Activated CD4-positive, alpha-beta T cell treated with anti-CD3 and anti-CD28 coated beads, Interleukin-2, amount 50 U/mL, for 4 hours (primary cell): ENCODE data around the gene KTN1.
A peak's percentile ranks its signal among the peaks of the same experiment; 100 is the strongest.

Experiments
- DNase-seq, 2 experiments: peaks; one replicate each; pipeline ENCODE4 v3.0.0-alpha.2; 2020

Gene KTN1

GRCh38 chr14:55578511-55578910 lies 1.5 kb upstream of the KTN1 start:
- DNase-seq, result no peak

- DNase-seq, result peak; percentile 15 to 31
Observed at GRCh38 chr14:55580470-55581341, 699 bp downstream of the KTN1 start.

GRCh38 chr14:55581342-55581771 lies 1.4 kb downstream of the KTN1 start:
- no peak for DNase-seq

- no peak for DNase-seq
Observed at GRCh38 chr14:55582746-55583145, 2.7 kb downstream of the KTN1 start.

GRCh38 chr14:55583942-55584468 lies 4.0 kb downstream of the KTN1 start:
- DNase-seq, result no peak

- DNase-seq, result no peak
Observed at GRCh38 chr14:55585854-55586253, 5.8 kb downstream of the KTN1 start.

- no peak for DNase-seq
Observed at GRCh38 chr14:55586411-55586810, 6.4 kb downstream of the KTN1 start.

- DNase-seq, result no peak
Observed at GRCh38 chr14:55587847-55588246, 7.8 kb downstream of the KTN1 start.

GRCh38 chr14:55588259-55588699 lies 8.3 kb downstream of the KTN1 start:
- DNase-seq, result no peak

- no peak for DNase-seq
Observed at GRCh38 chr14:55589171-55589570, 9.2 kb downstream of the KTN1 start.

- DNase-seq, result no peak
Observed at GRCh38 chr14:55592436-55592835, 12.4 kb downstream of the KTN1 start.

GRCh38 chr14:55593698-55594097 lies 13.7 kb downstream of the KTN1 start:
- DNase-seq, result no peak

GRCh38 chr14:55599250-55599879 lies 19.4 kb downstream of the KTN1 start:
- DNase-seq, result no peak

- no peak for DNase-seq
Observed at GRCh38 chr14:55600784-55601561, 21.0 kb downstream of the KTN1 start.

GRCh38 chr14:55603401-55603953 lies 23.5 kb downstream of the KTN1 start:
- DNase-seq, result no peak

GRCh38 chr14:55604488-55604887 lies 24.5 kb downstream of the KTN1 start:
- DNase-seq, result no peak

GRCh38 chr14:55604900-55605418 lies 25.0 kb downstream of the KTN1 start:
- no peak for DNase-seq

- no peak for DNase-seq
Observed at GRCh38 chr14:55605793-55606192, 25.8 kb downstream of the KTN1 start.

- no peak for DNase-seq
Observed at GRCh38 chr14:55607386-55607785, 27.4 kb downstream of the KTN1 start.

GRCh38 chr14:55609681-55610080 lies 29.7 kb downstream of the KTN1 start:
- DNase-seq, result no peak

GRCh38 chr14:55610713-55611370 lies 30.8 kb downstream of the KTN1 start:
- DNase-seq, result no peak

- DNase-seq, result no peak
Observed at GRCh38 chr14:55611859-55612258, 31.9 kb downstream of the KTN1 start.
